Suprapubic skin (tissue), 4 donors: ENCODE data around the gene OPTN. TPM values are rescaled to one million over a fixed set of nuclear protein-coding genes. Genes with fewer than 3 reads are reported as not detected.
"Not testable (repeated sequence)": the region's sequence is repeated elsewhere in the genome, so short reads cannot be mapped to it uniquely, and the experiment has no call there.

Experiments
- DNase-seq, 2 donors: peaks; one replicate each; pipeline ENCODE4 v3.0.0-alpha.2; 2019; ENCODE audit warnings: low spot score in 2 of 2
- H3K27ac ChIP-seq: fragments of 200-600 bp; sonication (generic); one replicate; pipeline ENCODE4 v1.5.1; 2019
- H3K27me3 ChIP-seq: fragments of 200-600 bp; sonication (generic); one replicate; pipeline ENCODE4 v1.5.1; 2019
- H3K36me3 ChIP-seq: fragments of 200-600 bp; sonication (generic); one replicate; pipeline ENCODE4 v1.5.1; 2019
- H3K4me1 ChIP-seq: fragments of 200-600 bp; sonication (generic); one replicate; pipeline ENCODE4 v1.5.1; 2019
- H3K4me3 ChIP-seq: fragments of 200-600 bp; sonication (generic); one replicate; pipeline ENCODE4 v1.5.1; 2019; ENCODE audit warnings: mild to moderate bottlenecking
- H3K9me3 ChIP-seq: fragments of 200-600 bp; sonication (generic); one replicate; pipeline ENCODE4 v1.5.1; 2019
- EP300 ChIP-seq: sonication (generic); formaldehyde crosslinking; IDR thresholded peaks from one replicate; pipeline ENCODE4 v1.6.1; 2017; ENCODE audit warnings: antibody characterized with exemption
- POLR2A ChIP-seq, 2 donors: fragments of 450-650 bp; IDR thresholded peaks; one replicate each; pipeline ENCODE4 v1.6.1; 2017; ENCODE audit warnings: antibody characterized with exemption in 2 of 2, mild to moderate bottlenecking in 2 of 2, moderate library complexity in 2 of 2
- POLR2AphosphoS5 ChIP-seq, 3 donors: sonication (generic); formaldehyde crosslinking; IDR thresholded peaks; one replicate each; pipeline ENCODE4 v1.6.1; 2017; ENCODE audit warnings: antibody characterized with exemption in 3 of 3
- WGBS: methylation state at CpG from one replicate; pipeline ENCODE4 v1.1.5; 2018; 5-methylcytosine and 5-hydroxymethylcytosine counted together
- total RNA-seq, 4 donors: library from RNA; depleted of rRNA; stranded (reverse); fragments of >200 nt; gene quantifications; one replicate each; pipeline ENCODE4 v1.1.0, GENCODE V29; 2016
- TF ChIP-seq, protein P1 (sequence below), 2 donors: fragments of 200-600 bp in 1 of 2; fragments of 450-650 bp in 1 of 2; sonication (generic) in 1 of 2; IDR thresholded peaks; one replicate each; pipeline ENCODE4 v1.5.1; 2016 to 2019; ENCODE audit warnings: antibody characterized with exemption in 2 of 2, mild to moderate bottlenecking in 1 of 2, moderate library complexity in 1 of 2

The OPTN gene
- 10 to 100 TPM; 43.7 to 75.6 (median 62.5) TPM for total RNA-seq

DNA sequence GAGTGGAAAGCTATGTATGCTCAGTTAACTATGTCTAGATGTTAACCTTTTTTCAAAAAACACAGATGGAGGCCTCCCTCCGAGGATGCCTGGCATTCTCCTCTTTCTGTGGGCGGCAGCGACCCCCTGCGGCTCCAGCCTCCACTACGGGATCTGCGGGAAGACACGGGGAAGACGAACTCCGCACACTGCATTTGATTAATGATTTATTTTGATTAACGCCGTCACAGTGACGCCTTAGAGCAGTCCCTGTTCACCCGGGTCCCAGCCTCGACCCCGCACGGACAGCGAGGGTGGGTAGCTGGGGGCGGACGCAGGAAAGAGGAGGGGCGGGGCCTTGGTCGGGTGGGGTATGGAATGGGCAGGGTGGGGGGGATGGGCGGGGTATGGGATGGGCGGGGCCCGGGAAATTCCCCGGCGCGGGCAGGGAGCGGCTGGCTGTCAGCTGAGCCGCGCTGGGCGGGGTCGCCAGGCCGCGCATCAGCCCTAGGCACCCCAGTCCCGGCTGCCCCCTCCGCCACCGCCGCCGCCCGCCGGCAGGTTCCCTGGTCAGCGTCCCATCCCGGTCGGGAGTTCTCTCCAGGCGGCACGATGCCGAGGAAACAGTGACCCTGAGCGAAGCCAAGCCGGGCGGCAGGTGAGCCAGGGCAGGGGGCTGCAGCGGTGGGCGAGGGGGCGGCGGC is at the start of gene OPTN:
OPTN (plus strand) TSS at position 498 of the 683 bp plus-strand sequence. CDS start 8,960 bp downstream, outside the sequence.
- 0% methylated on average over 2 of the region's 54 CpGs for WGBS
- peak; percentile 85 to 90 for DNase-seq
- Histone ChIP-seq H3K36me3 (peaks cover 4% of the 10 kb centered on the region), H3K9me3 (no peaks in the 10 kb centered on the region), H3K27me3 (no peaks in the 10 kb centered on the region), H3K4me1 (peaks cover 38% of the 10 kb centered on the region), H3K27ac (peak within 1 kb of the TSS; percentile 98), H3K4me3 (peak within 1 kb of the TSS; percentile 98)
- peak in 1 of 3 donors; percentile 42 for TF ChIP-seq POLR2AphosphoS5 (IDR thresholded peaks at IDR 0.05)
- TF ChIP-seq EP300 = no peak
- TF ChIP-seq, protein P1, sequence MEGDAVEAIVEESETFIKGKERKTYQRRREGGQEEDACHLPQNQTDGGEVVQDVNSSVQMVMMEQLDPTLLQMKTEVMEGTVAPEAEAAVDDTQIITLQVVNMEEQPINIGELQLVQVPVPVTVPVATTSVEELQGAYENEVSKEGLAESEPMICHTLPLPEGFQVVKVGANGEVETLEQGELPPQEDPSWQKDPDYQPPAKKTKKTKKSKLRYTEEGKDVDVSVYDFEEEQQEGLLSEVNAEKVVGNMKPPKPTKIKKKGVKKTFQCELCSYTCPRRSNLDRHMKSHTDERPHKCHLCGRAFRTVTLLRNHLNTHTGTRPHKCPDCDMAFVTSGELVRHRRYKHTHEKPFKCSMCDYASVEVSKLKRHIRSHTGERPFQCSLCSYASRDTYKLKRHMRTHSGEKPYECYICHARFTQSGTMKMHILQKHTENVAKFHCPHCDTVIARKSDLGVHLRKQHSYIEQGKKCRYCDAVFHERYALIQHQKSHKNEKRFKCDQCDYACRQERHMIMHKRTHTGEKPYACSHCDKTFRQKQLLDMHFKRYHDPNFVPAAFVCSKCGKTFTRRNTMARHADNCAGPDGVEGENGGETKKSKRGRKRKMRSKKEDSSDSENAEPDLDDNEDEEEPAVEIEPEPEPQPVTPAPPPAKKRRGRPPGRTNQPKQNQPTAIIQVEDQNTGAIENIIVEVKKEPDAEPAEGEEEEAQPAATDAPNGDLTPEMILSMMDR (IDR thresholded peaks at IDR 0.05) = peak; percentile 40 to 56
- TF ChIP-seq POLR2A (IDR thresholded peaks at IDR 0.05) = peak in 1 of 2 donors; percentile 70

DNA sequence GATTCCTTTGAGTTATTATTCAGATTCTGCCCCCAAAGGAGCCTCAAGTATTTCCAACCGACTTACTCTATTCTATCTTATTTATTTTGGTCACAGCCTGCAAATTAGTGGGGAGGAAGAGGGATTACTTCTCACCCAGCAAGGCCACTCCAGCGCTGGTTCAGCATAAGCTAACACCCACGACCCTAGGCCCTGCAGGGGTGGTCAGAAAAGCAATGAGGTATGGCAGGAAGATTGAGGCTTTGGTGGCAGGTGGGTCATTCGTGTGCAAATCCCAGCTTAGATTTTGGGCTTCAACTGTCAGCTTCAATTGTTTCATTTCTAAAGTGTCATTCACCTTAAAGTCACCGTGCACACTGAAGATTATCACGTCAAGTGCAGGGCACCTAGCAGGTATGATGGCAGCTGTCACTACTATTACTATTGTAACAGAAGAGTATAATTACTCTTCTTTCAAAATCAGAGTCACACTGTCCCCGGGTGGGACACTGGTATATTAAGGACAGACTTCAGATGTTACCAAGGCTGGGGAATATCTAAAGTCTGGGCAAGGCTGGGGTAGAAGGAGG is 48.8 kb upstream of the OPTN start:
- Histone ChIP-seq H3K27me3 (no peaks in the 10 kb centered on the region), H3K4me3 (no peak overlapping the region), H3K36me3 (no peaks in the 10 kb centered on the region), H3K27ac (no peak overlapping the region), H3K9me3 (no peaks in the 10 kb centered on the region), H3K4me1 (peaks cover 27% of the 10 kb centered on the region)
- TF ChIP-seq EP300 (no peak), POLR2A (IDR thresholded peaks at IDR 0.05) (no peak), POLR2AphosphoS5 (IDR thresholded peaks at IDR 0.05) (no peak)
- TF ChIP-seq, protein P1 (IDR thresholded peaks at IDR 0.05) = no peak
- 81% methylated on average over 7 of the region's 7 CpGs for WGBS
- DNase-seq = no peak

DNA sequence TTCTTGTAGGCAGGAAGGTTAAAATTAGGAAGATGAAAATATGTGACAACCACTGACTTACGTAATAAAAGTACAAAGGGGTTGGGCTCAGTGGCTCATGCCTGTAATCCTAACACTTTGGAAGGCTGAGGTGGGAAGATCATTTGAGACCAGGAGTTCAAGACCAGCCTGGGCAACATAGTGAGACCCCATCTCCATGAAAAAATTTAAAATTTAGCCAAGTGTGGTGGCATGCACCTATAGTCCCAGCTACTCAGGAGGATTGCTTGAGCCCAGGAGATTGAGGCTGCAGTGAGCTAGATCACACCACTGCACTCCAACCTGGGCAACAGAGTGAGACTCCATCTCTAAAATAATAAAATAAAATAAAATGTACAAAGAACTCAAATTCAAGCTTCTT is 46.8 kb upstream of the OPTN start:
- WGBS = 68% methylated on average over 1 of the region's 1 CpG
- DNase-seq = not testable (repeated sequence)
- H3K4me1 ChIP-seq = peaks cover 16% of the 10 kb centered on the region

DNA sequence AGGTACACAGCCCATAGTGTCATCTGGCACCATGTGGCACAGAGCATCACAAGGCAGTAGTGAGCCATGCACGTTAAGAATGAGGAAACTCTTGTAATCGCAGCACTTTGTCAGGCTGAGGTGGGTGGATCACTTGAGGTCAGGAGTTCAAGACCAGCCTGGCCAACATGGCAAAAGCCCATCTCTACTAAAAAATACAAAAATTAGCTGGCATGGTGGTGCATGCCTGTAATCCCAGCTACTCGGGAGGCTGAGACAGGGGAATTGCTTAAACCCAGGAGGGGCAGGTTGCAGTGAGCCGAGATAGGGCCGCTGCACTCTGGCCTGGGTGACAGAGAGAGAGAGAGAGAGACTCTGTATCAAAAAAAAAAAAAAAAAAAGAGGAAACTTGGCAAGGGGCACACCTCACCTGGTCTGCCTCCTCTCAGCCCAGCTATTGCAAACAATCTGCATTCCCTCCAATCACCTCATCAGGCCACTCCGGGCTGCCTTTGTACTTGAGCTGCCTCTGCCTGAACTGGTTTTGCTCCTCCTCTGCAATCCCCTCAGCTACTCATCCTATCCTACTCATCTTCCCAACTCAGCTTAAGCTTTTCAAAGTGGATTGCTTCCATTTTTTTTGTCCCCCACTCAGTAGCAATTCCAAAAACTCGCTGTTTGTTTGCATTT is 46.0 kb upstream of the OPTN start:
- Histone ChIP-seq H3K9me3 (no peaks in the 10 kb centered on the region), H3K27ac (no peak overlapping the region), H3K4me1 (peaks cover 16% of the 10 kb centered on the region), H3K27me3 (no peaks in the 10 kb centered on the region), H3K4me3 (no peak overlapping the region), H3K36me3 (no peaks in the 10 kb centered on the region)
- no peak for TF ChIP-seq POLR2A (IDR thresholded peaks at IDR 0.05)
- TF ChIP-seq, protein P1 (IDR thresholded peaks at IDR 0.05) = no peak
- no peak for DNase-seq
- 73% methylated on average over 7 of the region's 7 CpGs for WGBS

More for the DNA sequence above, 46.8 kb upstream of the OPTN start:
- H3K36me3 ChIP-seq, H3K27ac ChIP-seq, H3K9me3 ChIP-seq, H3K4me3 ChIP-seq, H3K27me3 ChIP-seq: not testable (repeated sequence)

DNA sequence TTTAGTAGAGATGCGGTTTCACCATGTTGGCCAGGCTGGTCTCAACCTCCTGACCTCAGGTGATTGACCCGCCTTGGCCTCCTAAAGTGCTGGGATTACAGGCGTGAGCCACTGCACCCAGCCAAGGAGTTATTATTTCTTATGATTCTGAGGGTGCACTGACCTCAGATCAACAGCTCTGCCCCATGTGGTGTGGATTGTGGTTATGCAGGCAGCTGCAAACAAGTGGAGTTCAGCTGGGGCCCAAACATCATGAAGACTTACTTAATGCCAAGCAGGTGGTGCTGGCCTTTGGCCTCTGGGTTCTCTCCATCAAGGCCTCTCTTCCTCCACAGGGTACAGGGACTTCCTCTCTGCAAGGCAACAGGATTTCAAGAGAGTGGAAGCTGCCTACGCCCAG is 45.1 kb upstream of the OPTN start:
- H3K9me3 ChIP-seq = no peaks in the 10 kb centered on the region
- no peak overlapping the region for H3K4me3 ChIP-seq
- H3K27ac ChIP-seq = no peak overlapping the region
- H3K27me3 ChIP-seq = no peaks in the 10 kb centered on the region
- DNase-seq = no peak
- WGBS = 75% methylated on average over 4 of the region's 4 CpGs
- peaks cover 9% of the 10 kb centered on the region for H3K4me1 ChIP-seq
- no peak for TF ChIP-seq POLR2AphosphoS5 (IDR thresholded peaks at IDR 0.05)
- TF ChIP-seq EP300 = no peak
- TF ChIP-seq POLR2A (IDR thresholded peaks at IDR 0.05) = no peak
- no peaks in the 10 kb centered on the region for H3K36me3 ChIP-seq

DNA sequence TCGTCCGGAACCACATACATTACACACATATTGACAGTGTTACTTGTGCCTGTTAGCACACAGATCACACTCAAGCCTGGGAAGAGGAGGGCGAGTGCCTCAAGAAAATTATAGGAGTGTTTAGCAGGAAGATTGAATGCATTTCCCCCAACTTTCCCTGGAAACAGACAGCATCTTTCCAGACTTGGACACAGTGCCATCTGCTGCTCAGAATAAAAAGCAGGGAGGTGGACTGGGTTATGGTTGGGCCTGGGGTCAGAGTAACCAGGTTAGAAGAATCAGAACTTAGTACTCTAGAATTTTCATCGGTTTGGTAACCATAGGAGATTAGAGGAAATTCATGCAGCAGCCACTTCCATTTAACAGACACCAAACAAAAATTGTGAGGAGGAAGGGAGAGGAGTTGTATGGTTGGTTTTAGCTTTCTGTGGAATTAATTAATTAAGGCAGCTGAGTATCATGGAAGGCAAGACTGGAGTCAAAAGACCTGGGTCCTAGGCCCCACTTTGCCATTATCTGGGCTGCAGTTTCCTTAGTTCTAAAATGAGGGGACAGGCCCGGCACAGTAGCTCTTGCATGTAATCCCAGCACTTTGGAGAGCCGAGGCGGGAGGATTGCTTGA is 43.4 kb upstream of the OPTN start:
- H3K27ac ChIP-seq = no peak overlapping the region
- TF ChIP-seq POLR2A (IDR thresholded peaks at IDR 0.05) = no peak
- TF ChIP-seq, protein P1 (IDR thresholded peaks at IDR 0.05) = peak in 1 of 2 donors; percentile 40
- H3K9me3 ChIP-seq = no peaks in the 10 kb centered on the region
- no peaks in the 10 kb centered on the region for H3K36me3 ChIP-seq
- no peak for DNase-seq
- H3K4me3 ChIP-seq = no peak overlapping the region
- H3K4me1 ChIP-seq = peaks cover 9% of the 10 kb centered on the region
- no peaks in the 10 kb centered on the region for H3K27me3 ChIP-seq
- WGBS = 80% methylated on average over 7 of the region's 7 CpGs
